Measurements from ENCODE around the gene DTHD1.

DNA sequence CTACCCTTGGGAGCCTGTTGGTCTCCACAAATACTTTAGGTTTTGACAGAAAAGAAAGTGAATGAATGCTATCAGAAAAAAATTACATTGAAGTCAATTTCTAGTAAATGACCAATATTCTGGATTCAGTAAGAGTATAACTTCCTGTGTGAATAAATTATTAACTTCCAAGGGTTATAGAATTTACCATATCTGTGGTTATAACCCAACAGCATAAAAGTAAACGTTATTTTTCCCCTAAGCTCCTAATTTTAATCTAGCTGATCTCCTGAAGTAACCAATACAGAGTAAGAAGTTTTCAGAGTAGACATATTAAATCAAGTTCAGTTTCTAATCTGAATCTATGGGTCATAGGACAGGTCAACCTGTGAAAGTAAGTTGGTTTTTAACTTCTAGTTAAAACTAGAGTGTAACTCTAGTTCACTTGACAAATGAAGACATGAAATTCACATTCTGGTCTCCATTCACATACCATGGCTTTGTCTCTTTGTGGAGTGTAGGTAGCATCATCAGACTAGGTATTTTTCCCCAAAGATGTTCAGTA is 22.8 kb downstream of the DTHD1 start:
- TF ChIP-seq EP300 (IDR thresholded peaks at IDR 0.05; ENCODE audit: borderline replicate concordance in 1 of 2, control insufficient read depth in 1 of 2, low read depth in 2 of 2, low read length in 2 of 2) (no peak), EZH2 (IDR thresholded peaks at IDR 0.05; ENCODE audit: borderline replicate concordance, control insufficient read depth, low read depth, low read length) (no peak), POLR2A (IDR thresholded peaks at IDR 0.05; ENCODE audit: low read depth, low read length) (no peak), SPI1 (IDR thresholded peaks at IDR 0.05; ENCODE audit: borderline replicate concordance, insufficient read depth, low read depth, low read length) (no peak), CBX3 (IDR thresholded peaks at IDR 0.05; ENCODE audit: borderline replicate concordance, low read depth) (no peak), CTCF (IDR thresholded peaks at IDR 0.05 in 2 of 3, conservative IDR thresholded peaks at IDR 0.05 in 1 of 3; ENCODE audit: control insufficient read depth in 2 of 3, extremely low read depth in 1 of 3, insufficient read depth in 1 of 3, low read depth in 3 of 3, low read length in 3 of 3) (no peak), MEF2A (IDR thresholded peaks at IDR 0.05; ENCODE audit: insufficient read depth, low read depth, low read length) (no peak), MYC (IDR thresholded peaks at IDR 0.05; ENCODE audit: insufficient read depth, insufficient read length, insufficient replicate concordance, low read length, severe bottlenecking) (no peak), DPF2 (IDR thresholded peaks at IDR 0.05) (0 out of 2 replicates have a peak, but pooled peaks have one; percentile 2), TBL1XR1 (IDR thresholded peaks at IDR 0.05; ENCODE audit: low read depth, low read length) (no peak), PAX8 (IDR thresholded peaks at IDR 0.05) (no peak), SUZ12 (IDR thresholded peaks at IDR 0.05; ENCODE audit: unreplicated experiment) (no peak)
- TF ChIP-seq, protein P1, sequence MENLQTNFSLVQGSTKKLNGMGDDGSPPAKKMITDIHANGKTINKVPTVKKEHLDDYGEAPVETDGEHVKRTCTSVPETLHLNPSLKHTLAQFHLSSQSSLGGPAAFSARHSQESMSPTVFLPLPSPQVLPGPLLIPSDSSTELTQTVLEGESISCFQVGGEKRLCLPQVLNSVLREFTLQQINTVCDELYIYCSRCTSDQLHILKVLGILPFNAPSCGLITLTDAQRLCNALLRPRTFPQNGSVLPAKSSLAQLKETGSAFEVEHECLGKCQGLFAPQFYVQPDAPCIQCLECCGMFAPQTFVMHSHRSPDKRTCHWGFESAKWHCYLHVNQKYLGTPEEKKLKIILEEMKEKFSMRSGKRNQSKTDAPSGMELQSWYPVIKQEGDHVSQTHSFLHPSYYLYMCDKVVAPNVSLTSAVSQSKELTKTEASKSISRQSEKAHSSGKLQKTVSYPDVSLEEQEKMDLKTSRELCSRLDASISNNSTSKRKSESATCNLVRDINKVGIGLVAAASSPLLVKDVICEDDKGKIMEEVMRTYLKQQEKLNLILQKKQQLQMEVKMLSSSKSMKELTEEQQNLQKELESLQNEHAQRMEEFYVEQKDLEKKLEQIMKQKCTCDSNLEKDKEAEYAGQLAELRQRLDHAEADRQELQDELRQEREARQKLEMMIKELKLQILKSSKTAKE (IDR thresholded peaks at IDR 0.05; ENCODE audit: low read depth, poor library complexity, severe bottlenecking), result no peak
- TF ChIP-seq, protein P2, sequence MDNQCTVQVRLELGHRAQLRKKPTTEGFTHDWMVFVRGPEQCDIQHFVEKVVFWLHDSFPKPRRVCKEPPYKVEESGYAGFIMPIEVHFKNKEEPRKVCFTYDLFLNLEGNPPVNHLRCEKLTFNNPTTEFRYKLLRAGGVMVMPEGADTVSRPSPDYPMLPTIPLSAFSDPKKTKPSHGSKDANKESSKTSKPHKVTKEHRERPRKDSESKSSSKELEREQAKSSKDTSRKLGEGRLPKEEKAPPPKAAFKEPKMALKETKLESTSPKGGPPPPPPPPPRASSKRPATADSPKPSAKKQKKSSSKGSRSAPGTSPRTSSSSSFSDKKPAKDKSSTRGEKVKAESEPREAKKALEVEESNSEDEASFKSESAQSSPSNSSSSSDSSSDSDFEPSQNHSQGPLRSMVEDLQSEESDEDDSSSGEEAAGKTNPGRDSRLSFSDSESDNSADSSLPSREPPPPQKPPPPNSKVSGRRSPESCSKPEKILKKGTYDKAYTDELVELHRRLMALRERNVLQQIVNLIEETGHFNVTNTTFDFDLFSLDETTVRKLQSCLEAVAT (IDR thresholded peaks at IDR 0.05), result no peak
